Measurements from ENCODE around the gene WHAMM. TPM values are rescaled to one million over a fixed set of nuclear protein-coding genes. Genes with fewer than 3 reads are reported as not detected.
A peak's percentile ranks its signal among the peaks of the same experiment; 100 is the strongest.

The WHAMM gene
- total and polyA plus RNA-seq, 3 experiments from 2014 or later: 6.6 to 9.7 (median 9.3) TPM

DNA sequence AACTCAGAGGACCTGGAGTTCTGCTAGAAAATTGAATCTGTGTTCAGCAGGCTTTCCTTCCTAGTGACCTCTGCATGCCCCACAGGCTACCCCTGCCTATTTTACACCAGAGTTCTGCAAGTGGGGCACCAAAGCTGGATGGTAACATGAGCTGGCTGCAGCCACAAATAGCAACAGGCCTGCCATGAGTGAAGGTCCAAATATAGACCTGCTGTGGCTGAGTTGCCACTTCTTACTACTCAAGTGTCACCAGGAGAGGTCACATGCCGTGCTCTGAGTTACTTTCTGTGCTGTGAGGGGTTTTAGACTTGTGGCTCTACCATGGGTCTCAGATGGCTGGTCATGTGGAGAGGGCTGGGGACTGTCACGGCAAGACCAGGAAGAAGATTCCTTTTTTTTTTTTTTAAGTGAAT, 3.4 kb upstream of the WHAMM start, which contains the start of gene FSD2:
Gene FSD2, minus strand, starts transcription at position 76 of the 413 bp plus-strand sequence. CDS start 18,679 bp downstream, outside the sequence.
- peaks cover 9% of the 10 kb centered on the region for H3K4me1 ChIP-seq (ENCODE audit: insufficient read depth, low read length)
- ChIA-PET CTCF (no interaction called here), POLR2A (no interaction called here)
- H3K4me3 ChIP-seq (ENCODE audit: low read length): no peak within 1 kb of the TSS
- peak within 1 kb of the TSS in 1 of 7 donors; percentile 5 for H3K4me3 Mint-ChIP-seq
- H3K27ac ChIP-seq (ENCODE audit: low read depth, low read length): no peak within 1 kb of the TSS
- peak within 1 kb of the TSS in 1 of 8 donors; percentile 55 for H3K27ac Mint-ChIP-seq
- H3K9me3 ChIP-seq (ENCODE audit: low read length): no peaks in the 10 kb centered on the region
- no peaks in the 10 kb centered on the region for H3K36me3 ChIP-seq (ENCODE audit: insufficient read depth, low read length)
- H3K27me3 ChIP-seq (ENCODE audit: insufficient read depth, low read length, poor library complexity, severe bottlenecking): no peaks in the 10 kb centered on the region
- DNase-seq: no peak
- H3K4me1 Mint-ChIP-seq: peaks cover 9 to 12% (median 10%) of the 10 kb centered on the region in 3 donors
- no peaks in the 10 kb centered on the region for H3K9me3 Mint-ChIP-seq
- H3K27me3 Mint-ChIP-seq: peaks cover 11 to 30% of the 10 kb centered on the region in 2 donors
- peaks cover 0 to 7% (median 0%) of the 10 kb centered on the region in 3 donors for H3K36me3 Mint-ChIP-seq

DNA sequence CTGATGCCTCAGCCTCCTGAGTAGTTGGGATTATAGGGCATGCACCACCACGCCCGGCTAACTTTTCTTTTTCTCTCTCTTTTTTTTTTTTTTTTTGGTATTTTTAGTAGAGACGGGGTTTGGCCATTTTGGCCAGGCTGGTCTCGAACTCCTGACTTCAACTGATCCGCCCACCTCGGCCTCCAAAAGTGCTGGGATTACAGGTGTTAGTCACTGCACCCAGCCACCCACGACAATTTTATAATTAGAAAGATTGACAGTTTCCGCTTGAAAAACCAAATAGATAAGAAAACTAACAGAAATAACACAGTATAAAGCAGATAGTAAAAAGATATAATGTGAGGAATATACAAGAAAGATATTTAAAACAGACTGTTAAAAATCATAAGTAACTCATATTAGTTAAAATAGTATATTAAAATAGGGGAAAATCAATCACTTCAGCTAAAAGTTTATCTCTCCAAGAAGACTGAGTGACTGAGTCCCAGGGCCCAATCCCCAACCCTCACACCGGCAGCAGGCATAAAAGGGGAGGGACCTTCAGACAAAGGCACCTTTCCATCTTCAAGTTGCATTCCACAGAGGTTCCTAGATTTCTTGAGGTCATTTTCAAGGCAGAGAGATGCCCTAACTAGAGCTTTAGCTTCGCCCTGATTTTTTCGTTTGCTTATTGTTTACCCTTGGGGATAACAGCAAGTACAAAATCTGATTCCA, 1.4 kb upstream of the WHAMM start:
- H3K4me3 ChIP-seq (ENCODE audit: low read length): no peak overlapping the region
- no peaks in the 10 kb centered on the region for H3K27me3 ChIP-seq (ENCODE audit: insufficient read depth, low read length, poor library complexity, severe bottlenecking)
- H3K9me3 ChIP-seq (ENCODE audit: low read length): no peaks in the 10 kb centered on the region
- Mint-ChIP-seq H3K27ac (peak overlapping the region in 4 of 8 donors; percentile 59 to 96 (median 86)), H3K4me1 (peaks cover 24 to 31% (median 30%) of the 10 kb centered on the region in 3 donors), H3K9me3 (no peaks in the 10 kb centered on the region), H3K36me3 (peaks cover 3 to 22% (median 6%) of the 10 kb centered on the region in 3 donors), H3K27me3 (peaks cover 3 to 11% of the 10 kb centered on the region in 2 donors), H3K4me3 (peak overlapping the region in 3 of 7 donors; percentile 29 to 49 (median 45))
- ChIA-PET POLR2A (interaction anchor here (1.4 kb wide), 1 partner anchor 58 kb away, joined by 4 read pairs; no protein-coding TSS in a partner anchor), CTCF (interaction anchor here (1.4 kb wide), 1 partner anchor 42 kb away, joined by 4 read pairs; no protein-coding TSS in a partner anchor)
- H3K27ac ChIP-seq (ENCODE audit: low read depth, low read length): no peak overlapping the region
- no peak for DNase-seq
- H3K4me1 ChIP-seq (ENCODE audit: insufficient read depth, low read length): peaks cover 24% of the 10 kb centered on the region
- no peaks in the 10 kb centered on the region for H3K36me3 ChIP-seq (ENCODE audit: insufficient read depth, low read length)

DNA sequence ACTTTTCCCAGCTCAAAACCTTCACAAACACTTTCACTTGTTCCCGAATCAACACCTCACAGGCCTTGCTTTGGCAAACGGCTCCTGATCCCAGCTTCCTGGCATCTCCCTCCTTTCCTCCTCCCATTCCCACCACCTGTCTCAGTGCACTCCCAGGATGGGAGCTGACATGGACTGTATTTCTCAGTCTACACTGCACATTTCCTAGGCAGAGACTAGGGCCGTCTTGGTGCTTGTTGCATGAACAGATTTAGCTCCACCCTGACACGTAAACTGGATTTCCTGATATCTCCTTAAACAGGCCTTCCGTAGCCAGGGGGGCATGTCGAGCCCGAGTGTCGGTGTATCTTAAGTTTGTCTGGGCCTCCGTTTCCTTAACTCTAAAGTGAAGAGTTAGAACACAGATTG, 790 bp upstream of the WHAMM start:
- Histone ChIP-seq H3K9me3 (ENCODE audit: low read length) (no peaks in the 10 kb centered on the region), H3K4me1 (ENCODE audit: insufficient read depth, low read length) (peaks cover 27% of the 10 kb centered on the region), H3K4me3 (ENCODE audit: low read length) (peak overlapping the region; percentile 68), H3K27me3 (ENCODE audit: insufficient read depth, low read length, poor library complexity, severe bottlenecking) (no peaks in the 10 kb centered on the region), H3K36me3 (ENCODE audit: insufficient read depth, low read length) (no peaks in the 10 kb centered on the region), H3K27ac (ENCODE audit: low read depth, low read length) (peak overlapping the region; percentile 91)
- ChIA-PET POLR2A (interaction anchor here (1.4 to 1.8 kb wide), 2 partner anchors 58 to 177 kb away, joined by 4 to 8 read pairs; partner anchors contain the start of gene RAMAC), CTCF (interaction anchor here (1.0 to 1.4 kb wide), 2 partner anchors 42 to 161 kb away, joined by 4 read pairs; partner anchors contain the start of gene CPEB1)
- H3K27ac Mint-ChIP-seq: peak overlapping the region; percentile 90 to 96 (median 93)
- DNase-seq: no peak
- peak overlapping the region in 6 of 7 donors; percentile 49 to 94 (median 84) for H3K4me3 Mint-ChIP-seq
- H3K27me3 Mint-ChIP-seq: peaks cover 3 to 6% of the 10 kb centered on the region in 2 donors
- H3K36me3 Mint-ChIP-seq: peaks cover 3 to 25% (median 6%) of the 10 kb centered on the region in 3 donors
- no peaks in the 10 kb centered on the region for H3K9me3 Mint-ChIP-seq
- H3K4me1 Mint-ChIP-seq: peaks cover 27 to 31% (median 31%) of the 10 kb centered on the region in 3 donors

DNA sequence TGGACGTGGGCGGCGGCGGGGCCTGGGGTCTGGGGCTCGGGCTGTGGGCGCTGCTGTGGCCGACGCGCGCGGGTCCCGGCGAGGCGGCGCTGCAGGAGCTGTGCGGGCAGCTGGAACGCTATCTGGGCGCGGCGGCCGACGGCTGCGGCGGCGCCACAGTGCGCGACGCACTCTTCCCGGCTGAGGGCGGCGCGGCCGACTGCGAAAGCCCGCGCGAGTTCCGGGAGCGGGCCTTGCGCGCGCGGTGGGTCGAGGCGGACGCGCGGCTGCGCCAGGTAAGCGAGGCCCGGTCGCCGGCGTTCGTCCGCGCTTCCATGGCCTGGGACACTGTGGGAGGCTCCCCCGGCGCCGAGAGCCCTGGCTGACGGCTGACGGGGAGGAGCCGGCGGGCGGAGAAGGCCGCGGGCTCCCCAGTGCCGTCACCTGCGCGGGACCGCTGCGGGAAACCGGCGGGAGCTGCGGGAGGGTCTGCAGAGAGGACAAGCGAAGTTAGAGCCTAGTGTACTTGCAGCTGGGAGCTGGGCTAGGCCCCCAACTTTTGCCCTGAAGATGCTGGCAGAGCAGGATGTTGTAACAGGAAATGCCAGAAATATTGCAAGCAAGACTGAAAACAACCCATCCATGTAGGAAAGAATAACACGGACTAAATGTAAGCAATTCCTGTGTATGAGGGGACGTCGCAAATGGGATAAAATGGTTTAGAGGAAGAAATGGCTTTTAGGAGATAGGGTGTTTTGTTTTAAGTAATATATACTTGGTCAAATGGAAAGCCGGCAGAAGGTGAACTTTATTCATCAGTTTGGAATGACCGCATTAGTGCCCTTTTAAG, 847 bp downstream of the WHAMM start:
- Mint-ChIP-seq H3K9me3 (no peaks in the 10 kb centered on the region), H3K27ac (peak overlapping the region; percentile 93 to 100 (median 98)), H3K4me3 (peak overlapping the region; percentile 88 to 96 (median 95)), H3K27me3 (peaks cover 0 to 3% of the 10 kb centered on the region in 2 donors), H3K4me1 (peaks cover 36 to 44% (median 42%) of the 10 kb centered on the region in 3 donors), H3K36me3 (peaks cover 3 to 38% (median 8%) of the 10 kb centered on the region in 3 donors)
- Histone ChIP-seq H3K27me3 (ENCODE audit: insufficient read depth, low read length, poor library complexity, severe bottlenecking) (no peaks in the 10 kb centered on the region), H3K4me3 (ENCODE audit: low read length) (peak overlapping the region; percentile 68), H3K27ac (ENCODE audit: low read depth, low read length) (peak overlapping the region; percentile 91), H3K4me1 (ENCODE audit: insufficient read depth, low read length) (peaks cover 28% of the 10 kb centered on the region), H3K36me3 (ENCODE audit: insufficient read depth, low read length) (peaks cover 2% of the 10 kb centered on the region), H3K9me3 (ENCODE audit: low read length) (no peaks in the 10 kb centered on the region)
- peak in 4 of 5 donors; percentile 8 to 56 (median 42) for DNase-seq
- ChIA-PET CTCF (interaction anchor here (1.0 to 2.0 kb wide), 3 partner anchors 10 to 270 kb away, joined by 3 to 11 read pairs (median 3); partner anchors contain the start of gene RPS17), POLR2A (interaction anchor here (0.9 to 3.0 kb wide), 8 partner anchors 60 to 270 kb away, joined by 3 to 19 read pairs (median 6); partner anchors contain the start of genes CPEB1, RAMAC and RPS17)

DNA sequence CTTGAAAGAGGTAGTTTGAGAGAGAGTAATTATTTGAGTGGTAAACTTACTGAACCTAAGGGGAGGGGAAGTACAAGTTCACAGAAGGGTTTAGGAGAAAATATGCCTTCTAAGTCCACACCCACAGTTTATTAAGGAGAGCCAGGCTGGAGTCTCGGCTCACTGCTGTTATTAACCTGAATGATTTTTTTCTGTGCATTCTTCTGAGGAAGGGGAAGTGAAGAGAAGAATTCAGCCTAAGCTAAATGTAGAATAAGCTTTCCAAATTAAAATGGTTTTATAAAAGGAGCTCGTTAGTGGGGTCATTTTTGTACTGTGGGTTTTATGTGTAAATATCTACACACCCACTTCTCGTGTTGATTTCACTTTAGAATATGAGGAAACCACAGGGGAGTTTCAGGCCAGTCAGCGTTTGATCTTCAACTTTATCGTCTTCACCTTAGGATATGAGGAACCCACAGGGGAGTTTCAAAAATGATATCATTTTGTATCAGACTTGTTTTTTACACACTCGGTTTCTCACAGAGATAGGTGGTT, 1.5 kb downstream of the WHAMM start:
- CTCF ChIA-PET: interaction anchor here (1.0 to 2.0 kb wide), 3 partner anchors 10 to 271 kb away, joined by 3 to 11 read pairs (median 3); partner anchors contain the start of gene RPS17
- H3K4me1 ChIP-seq (ENCODE audit: insufficient read depth, low read length): peaks cover 33% of the 10 kb centered on the region
- peak overlapping the region; percentile 88 to 96 (median 95) for H3K4me3 Mint-ChIP-seq

DNA sequence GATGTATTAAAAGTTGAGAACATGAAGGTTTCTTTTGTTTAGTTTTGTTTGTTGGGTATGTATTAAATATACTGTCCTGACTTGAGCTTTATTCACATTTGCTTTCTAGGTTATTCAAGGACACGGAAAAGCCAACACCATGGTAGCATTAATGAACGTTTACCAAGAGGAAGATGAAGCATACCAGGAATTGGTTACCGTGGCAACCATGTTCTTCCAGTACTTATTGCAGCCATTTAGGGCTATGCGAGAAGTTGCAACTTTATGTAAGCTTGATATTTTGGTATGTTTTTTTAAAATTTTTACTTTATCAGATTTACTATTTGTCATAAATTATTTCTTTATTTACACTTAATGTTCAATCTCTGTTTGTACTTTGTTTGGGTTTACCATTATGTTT, 3.6 kb downstream of the WHAMM start:
- Mint-ChIP-seq H3K27me3 (no peaks in the 10 kb centered on the region), H3K27ac (peak overlapping the region in 7 of 8 donors; percentile 84 to 100 (median 97)), H3K4me1 (peaks cover 51 to 60% (median 57%) of the 10 kb centered on the region in 3 donors), H3K9me3 (no peaks in the 10 kb centered on the region), H3K4me3 (peak overlapping the region; percentile 32 to 96 (median 70)), H3K36me3 (peaks cover 3 to 64% (median 13%) of the 10 kb centered on the region in 3 donors)
- CTCF ChIA-PET: interaction anchor here (0.6 to 1.1 kb wide), 2 partner anchors 12 to 259 kb away, joined by 3 to 4 read pairs; no protein-coding TSS in a partner anchor
- Histone ChIP-seq H3K9me3 (ENCODE audit: low read length) (no peaks in the 10 kb centered on the region), H3K27me3 (ENCODE audit: insufficient read depth, low read length, poor library complexity, severe bottlenecking) (no peaks in the 10 kb centered on the region), H3K27ac (ENCODE audit: low read depth, low read length) (no peak overlapping the region), H3K4me3 (ENCODE audit: low read length) (no peak overlapping the region), H3K36me3 (ENCODE audit: insufficient read depth, low read length) (peaks cover 24% of the 10 kb centered on the region), H3K4me1 (ENCODE audit: insufficient read depth, low read length) (peaks cover 33% of the 10 kb centered on the region)
- POLR2A ChIA-PET: interaction anchor here (0.6 kb wide), 1 partner anchor 59 kb away, joined by 4 read pairs; no protein-coding TSS in a partner anchor
- no peak for DNase-seq

More for the DNA sequence above, 1.5 kb downstream of the WHAMM start:
- Histone ChIP-seq H3K4me3 (ENCODE audit: low read length) (peak overlapping the region; percentile 68), H3K27me3 (ENCODE audit: insufficient read depth, low read length, poor library complexity, severe bottlenecking) (no peaks in the 10 kb centered on the region), H3K36me3 (ENCODE audit: insufficient read depth, low read length) (peaks cover 8% of the 10 kb centered on the region), H3K9me3 (ENCODE audit: low read length) (no peaks in the 10 kb centered on the region), H3K27ac (ENCODE audit: low read depth, low read length) (peak overlapping the region; percentile 91)
- POLR2A ChIA-PET: interaction anchor here (0.9 to 3.0 kb wide), 6 partner anchors 61 to 271 kb away, joined by 3 to 17 read pairs (median 4); partner anchors contain the start of genes CPEB1, RAMAC and RPS17
- peaks cover 3 to 45% (median 8%) of the 10 kb centered on the region in 3 donors for H3K36me3 Mint-ChIP-seq
- no peaks in the 10 kb centered on the region for H3K9me3 Mint-ChIP-seq
- peaks cover 43 to 50% (median 49%) of the 10 kb centered on the region in 3 donors for H3K4me1 Mint-ChIP-seq
- H3K27ac Mint-ChIP-seq: peak overlapping the region; percentile 93 to 100 (median 98)
- peaks cover 0 to 2% of the 10 kb centered on the region in 2 donors for H3K27me3 Mint-ChIP-seq
- peak; percentile 13 to 81 (median 78) for DNase-seq

DNA sequence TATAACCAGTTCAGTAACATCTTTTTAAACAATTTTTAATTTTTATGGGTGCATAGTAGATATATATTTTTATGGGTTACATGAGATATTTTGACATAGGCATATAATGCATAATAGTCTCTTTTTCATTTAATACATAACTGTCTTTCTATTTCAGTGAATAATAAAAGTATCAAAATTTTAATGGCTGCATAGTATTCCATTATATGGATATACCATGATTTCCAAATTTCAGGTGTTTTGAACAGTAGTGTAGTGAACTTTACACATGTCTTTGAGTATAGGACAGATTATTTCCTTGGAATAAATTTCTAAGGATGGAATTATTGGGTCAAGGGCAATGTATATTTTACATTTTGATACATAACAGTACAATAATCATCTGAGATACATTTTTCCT, 10.7 kb downstream of the WHAMM start:
- Histone ChIP-seq H3K36me3 (ENCODE audit: insufficient read depth, low read length) (peaks cover 47% of the 10 kb centered on the region), H3K9me3 (ENCODE audit: low read length) (no peaks in the 10 kb centered on the region), H3K27me3 (ENCODE audit: insufficient read depth, low read length, poor library complexity, severe bottlenecking) (no peaks in the 10 kb centered on the region), H3K4me3 (ENCODE audit: low read length) (no peak overlapping the region), H3K4me1 (ENCODE audit: insufficient read depth, low read length) (peaks cover 6% of the 10 kb centered on the region), H3K27ac (ENCODE audit: low read depth, low read length) (no peak overlapping the region)
- Mint-ChIP-seq H3K36me3 (peaks cover 20 to 84% (median 22%) of the 10 kb centered on the region in 3 donors), H3K4me1 (peaks cover 24 to 37% (median 34%) of the 10 kb centered on the region in 3 donors), H3K9me3 (no peaks in the 10 kb centered on the region), H3K27me3 (no peaks in the 10 kb centered on the region), H3K27ac (no peak overlapping the region), H3K4me3 (no peak overlapping the region)
- no peak for DNase-seq
- ChIA-PET CTCF (no interaction called here), POLR2A (no interaction called here)

Data from CD8-positive, alpha-beta memory T cell (primary cell).